ENCODE data around the gene CACNG8. TPM values are rescaled to one million over a fixed set of nuclear protein-coding genes. Genes with fewer than 3 reads are reported as not detected.

The CACNG8 gene
- total RNA-seq, 1 experiment from 2014 or later: 12.5 TPM

DNA sequence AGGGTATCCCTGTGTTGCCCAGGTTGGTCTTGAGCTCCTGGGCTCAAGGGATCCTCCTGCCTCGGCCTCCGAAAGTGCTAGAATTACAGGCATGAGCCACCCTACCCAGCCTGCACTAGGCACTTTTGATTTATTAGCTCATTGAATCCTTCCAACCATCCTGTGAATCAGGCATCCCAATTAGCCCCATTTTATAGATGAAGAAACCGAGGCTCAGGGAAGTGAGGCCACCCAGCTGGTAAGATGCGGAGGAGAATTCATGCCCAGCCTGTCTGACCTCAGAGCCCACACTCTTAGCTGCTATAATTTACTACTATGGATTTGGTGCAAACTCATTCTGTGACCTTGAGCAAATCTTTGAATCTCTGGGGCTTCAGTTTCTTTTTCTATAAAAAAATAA is 17.8 kb upstream of the CACNG8 start:
- H3K27me3 Mint-ChIP-seq (ENCODE audit: low read depth): no peaks in the 10 kb centered on the region
- ChIA-PET CTCF (interaction anchor here (1.0 to 5.2 kb wide), 5 partner anchors 33 to 152 kb away, joined by 3 to 43 read pairs (median 6); no protein-coding TSS in a partner anchor), POLR2A (interaction anchor here (0.5 kb wide), 1 partner anchor 933 kb away, joined by 3 read pairs; no protein-coding TSS in a partner anchor)
- peaks cover 7% of the 10 kb centered on the region; the same call in 1 of the 2 replicates for H3K36me3 Mint-ChIP-seq
- ATAC-seq (no peak), DNase-seq (ENCODE audit: low spot score) (no peak)
- peaks cover 39% of the 10 kb centered on the region for H3K4me1 Mint-ChIP-seq
- TF ChIP-seq, protein P1, sequence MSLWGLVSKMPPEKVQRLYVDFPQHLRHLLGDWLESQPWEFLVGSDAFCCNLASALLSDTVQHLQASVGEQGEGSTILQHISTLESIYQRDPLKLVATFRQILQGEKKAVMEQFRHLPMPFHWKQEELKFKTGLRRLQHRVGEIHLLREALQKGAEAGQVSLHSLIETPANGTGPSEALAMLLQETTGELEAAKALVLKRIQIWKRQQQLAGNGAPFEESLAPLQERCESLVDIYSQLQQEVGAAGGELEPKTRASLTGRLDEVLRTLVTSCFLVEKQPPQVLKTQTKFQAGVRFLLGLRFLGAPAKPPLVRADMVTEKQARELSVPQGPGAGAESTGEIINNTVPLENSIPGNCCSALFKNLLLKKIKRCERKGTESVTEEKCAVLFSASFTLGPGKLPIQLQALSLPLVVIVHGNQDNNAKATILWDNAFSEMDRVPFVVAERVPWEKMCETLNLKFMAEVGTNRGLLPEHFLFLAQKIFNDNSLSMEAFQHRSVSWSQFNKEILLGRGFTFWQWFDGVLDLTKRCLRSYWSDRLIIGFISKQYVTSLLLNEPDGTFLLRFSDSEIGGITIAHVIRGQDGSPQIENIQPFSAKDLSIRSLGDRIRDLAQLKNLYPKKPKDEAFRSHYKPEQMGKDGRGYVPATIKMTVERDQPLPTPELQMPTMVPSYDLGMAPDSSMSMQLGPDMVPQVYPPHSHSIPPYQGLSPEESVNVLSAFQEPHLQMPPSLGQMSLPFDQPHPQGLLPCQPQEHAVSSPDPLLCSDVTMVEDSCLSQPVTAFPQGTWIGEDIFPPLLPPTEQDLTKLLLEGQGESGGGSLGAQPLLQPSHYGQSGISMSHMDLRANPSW (CRISPR knock-in tag; conservative IDR thresholded peaks at IDR 0.05; ENCODE audit: low read depth): no peak
- TF ChIP-seq EMX1 (CRISPR knock-in tag; IDR thresholded peaks at IDR 0.05): 0 out of 2 replicates have a peak, but pooled peaks have one; percentile 9
- peak overlapping the region; percentile 36; the same call in 1 of the 2 replicates for H3K27ac Mint-ChIP-seq
- H3K9me3 Mint-ChIP-seq: no peaks in the 10 kb centered on the region
- peak overlapping the region; percentile 78 for H3K4me3 Mint-ChIP-seq

DNA sequence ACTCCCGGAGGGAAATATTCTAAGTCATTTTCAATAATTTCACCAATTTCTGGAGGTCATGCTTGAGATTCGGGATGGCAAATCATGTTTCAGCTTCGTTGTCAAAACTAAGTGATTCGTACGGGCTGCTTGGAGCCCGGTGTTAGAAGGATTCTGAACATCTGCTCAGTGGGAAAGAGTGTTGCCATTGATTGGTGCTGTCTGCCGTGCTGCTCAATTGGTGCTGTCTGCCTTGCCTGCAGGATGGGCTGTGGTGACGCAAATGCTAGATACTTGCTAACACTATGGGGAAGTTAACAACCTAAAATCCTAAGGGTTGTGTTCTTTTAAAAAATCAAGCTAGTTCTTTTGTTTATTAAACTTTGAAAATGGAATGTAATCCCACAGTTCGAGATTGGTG is 17.3 kb upstream of the CACNG8 start:
- ATAC-seq (peak; percentile 5), DNase-seq (ENCODE audit: low spot score) (peak; percentile 63)
- Mint-ChIP-seq H3K27ac (peak overlapping the region; percentile 85), H3K36me3 (peaks cover 2% of the 10 kb centered on the region; the same call in 1 of the 2 replicates), H3K27me3 (ENCODE audit: low read depth) (no peaks in the 10 kb centered on the region), H3K4me3 (peak overlapping the region; percentile 78), H3K9me3 (no peaks in the 10 kb centered on the region), H3K4me1 (peaks cover 39% of the 10 kb centered on the region)
- ChIA-PET CTCF (interaction anchor here (1.0 to 5.2 kb wide), 5 partner anchors 33 to 152 kb away, joined by 3 to 43 read pairs (median 6); no protein-coding TSS in a partner anchor), POLR2A (no interaction called here)
- TF ChIP-seq, protein P2, sequence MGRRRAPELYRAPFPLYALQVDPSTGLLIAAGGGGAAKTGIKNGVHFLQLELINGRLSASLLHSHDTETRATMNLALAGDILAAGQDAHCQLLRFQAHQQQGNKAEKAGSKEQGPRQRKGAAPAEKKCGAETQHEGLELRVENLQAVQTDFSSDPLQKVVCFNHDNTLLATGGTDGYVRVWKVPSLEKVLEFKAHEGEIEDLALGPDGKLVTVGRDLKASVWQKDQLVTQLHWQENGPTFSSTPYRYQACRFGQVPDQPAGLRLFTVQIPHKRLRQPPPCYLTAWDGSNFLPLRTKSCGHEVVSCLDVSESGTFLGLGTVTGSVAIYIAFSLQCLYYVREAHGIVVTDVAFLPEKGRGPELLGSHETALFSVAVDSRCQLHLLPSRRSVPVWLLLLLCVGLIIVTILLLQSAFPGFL (CRISPR knock-in tag; IDR thresholded peaks at IDR 0.05; ENCODE audit: borderline replicate concordance): no peak
- TF ChIP-seq SP1 (CRISPR knock-in tag; conservative IDR thresholded peaks at IDR 0.05): no peak
- peak; percentile 88 for TF ChIP-seq FOXK1 (CRISPR knock-in tag; IDR thresholded peaks at IDR 0.05)

DNA sequence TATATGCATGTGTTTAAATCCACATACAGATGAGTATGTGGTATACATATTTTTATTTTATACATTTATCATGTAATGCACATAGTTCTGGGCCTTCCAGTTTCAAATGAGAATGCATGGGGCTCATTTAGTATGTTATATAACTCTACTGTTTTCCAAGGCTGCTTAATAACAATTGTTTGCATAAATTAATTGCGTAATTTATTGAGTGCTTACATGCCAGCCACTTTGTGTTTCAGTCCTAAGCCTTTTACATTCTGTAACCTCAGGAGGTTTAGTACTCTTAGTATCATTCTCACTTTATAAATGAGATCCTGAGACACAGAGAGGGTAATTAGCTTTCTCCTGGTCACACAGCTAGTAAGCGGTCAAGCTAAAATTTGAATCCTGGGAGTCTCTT is 16.7 kb upstream of the CACNG8 start:
- Mint-ChIP-seq H3K4me3 (peak overlapping the region; percentile 78), H3K9me3 (no peaks in the 10 kb centered on the region), H3K4me1 (peaks cover 39% of the 10 kb centered on the region), H3K36me3 (no peaks in the 10 kb centered on the region), H3K27me3 (ENCODE audit: low read depth) (no peaks in the 10 kb centered on the region), H3K27ac (no peak overlapping the region)
- DNase-seq (ENCODE audit: low spot score): no peak
- POLR2A ChIA-PET: no interaction called here
- TF ChIP-seq, protein P3, sequence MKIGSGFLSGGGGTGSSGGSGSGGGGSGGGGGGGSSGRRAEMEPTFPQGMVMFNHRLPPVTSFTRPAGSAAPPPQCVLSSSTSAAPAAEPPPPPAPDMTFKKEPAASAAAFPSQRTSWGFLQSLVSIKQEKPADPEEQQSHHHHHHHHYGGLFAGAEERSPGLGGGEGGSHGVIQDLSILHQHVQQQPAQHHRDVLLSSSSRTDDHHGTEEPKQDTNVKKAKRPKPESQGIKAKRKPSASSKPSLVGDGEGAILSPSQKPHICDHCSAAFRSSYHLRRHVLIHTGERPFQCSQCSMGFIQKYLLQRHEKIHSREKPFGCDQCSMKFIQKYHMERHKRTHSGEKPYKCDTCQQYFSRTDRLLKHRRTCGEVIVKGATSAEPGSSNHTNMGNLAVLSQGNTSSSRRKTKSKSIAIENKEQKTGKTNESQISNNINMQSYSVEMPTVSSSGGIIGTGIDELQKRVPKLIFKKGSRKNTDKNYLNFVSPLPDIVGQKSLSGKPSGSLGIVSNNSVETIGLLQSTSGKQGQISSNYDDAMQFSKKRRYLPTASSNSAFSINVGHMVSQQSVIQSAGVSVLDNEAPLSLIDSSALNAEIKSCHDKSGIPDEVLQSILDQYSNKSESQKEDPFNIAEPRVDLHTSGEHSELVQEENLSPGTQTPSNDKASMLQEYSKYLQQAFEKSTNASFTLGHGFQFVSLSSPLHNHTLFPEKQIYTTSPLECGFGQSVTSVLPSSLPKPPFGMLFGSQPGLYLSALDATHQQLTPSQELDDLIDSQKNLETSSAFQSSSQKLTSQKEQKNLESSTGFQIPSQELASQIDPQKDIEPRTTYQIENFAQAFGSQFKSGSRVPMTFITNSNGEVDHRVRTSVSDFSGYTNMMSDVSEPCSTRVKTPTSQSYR (CRISPR knock-in tag; IDR thresholded peaks at IDR 0.05): no peak
- no peak for TF ChIP-seq ZNF263 (CRISPR knock-in tag; IDR thresholded peaks at IDR 0.05; ENCODE audit: low read depth)
- no peak for TF ChIP-seq OVOL2 (CRISPR knock-in tag; IDR thresholded peaks at IDR 0.05; ENCODE audit: borderline replicate concordance)
- TF ChIP-seq SMAD4 (CRISPR knock-in tag; IDR thresholded peaks at IDR 0.05): no peak
- no peak for TF ChIP-seq ZNF396 (CRISPR knock-in tag; IDR thresholded peaks at IDR 0.05; ENCODE audit: borderline replicate concordance)
- TF ChIP-seq TCF7 (CRISPR knock-in tag; IDR thresholded peaks at IDR 0.05; ENCODE audit: low read depth): no peak
- CTCF ChIA-PET: interaction anchor here (0.5 to 5.2 kb wide), 7 partner anchors 10 to 85 kb away, joined by 3 to 54 read pairs (median 15); no protein-coding TSS in a partner anchor
- ATAC-seq: no peak

DNA sequence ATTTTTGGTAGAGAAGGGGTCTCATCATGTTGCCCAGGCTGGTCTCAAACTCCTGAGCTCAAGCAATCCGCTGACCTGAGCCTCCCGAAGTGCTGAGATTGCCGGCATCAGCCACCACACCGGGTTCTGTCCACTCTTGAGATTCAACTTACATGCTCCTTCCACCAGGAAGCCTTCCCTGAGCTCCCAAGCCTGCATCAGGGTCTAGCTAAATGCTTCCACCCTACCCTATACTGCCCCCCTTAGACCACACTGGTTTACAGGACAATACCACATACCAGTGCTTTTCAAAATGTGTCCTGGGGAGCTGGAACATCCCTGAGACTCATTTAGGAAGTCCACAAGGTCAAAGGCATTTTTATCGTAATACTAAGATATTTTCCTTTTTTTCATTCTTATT is 15.1 kb upstream of the CACNG8 start:
- Mint-ChIP-seq H3K4me1 (peaks cover 42% of the 10 kb centered on the region), H3K4me3 (no peak overlapping the region), H3K27ac (no peak overlapping the region; the same call in 1 of the 2 replicates), H3K9me3 (no peaks in the 10 kb centered on the region), H3K27me3 (ENCODE audit: low read depth) (no peaks in the 10 kb centered on the region), H3K36me3 (no peaks in the 10 kb centered on the region)
- CTCF ChIA-PET: interaction anchor here (0.5 to 5.2 kb wide), 57 partner anchors 9 to 347 kb away, joined by 3 to 54 read pairs (median 6); partner anchors contain the start of genes CACNG6, CACNG7, MYADM and PRKCG
- ATAC-seq (peak; percentile 83), DNase-seq (ENCODE audit: low spot score) (no peak)
- POLR2A ChIA-PET: interaction anchor here (0.8 to 2.8 kb wide), 9 partner anchors 20 to 117 kb away, joined by 3 to 16 read pairs (median 3); partner anchors contain the start of gene MYADM
- TF ChIP-seq ZBTB21 (CRISPR knock-in tag; IDR thresholded peaks at IDR 0.05; ENCODE audit: borderline replicate concordance) (no peak), SOX15 (CRISPR knock-in tag; IDR thresholded peaks at IDR 0.05) (no peak), NR1H2 (CRISPR knock-in tag; IDR thresholded peaks at IDR 0.05) (no peak), PRRX2 (CRISPR knock-in tag; IDR thresholded peaks at IDR 0.05) (no peak), ZNF416 (CRISPR knock-in tag; IDR thresholded peaks at IDR 0.05) (no peak), EMX1 (CRISPR knock-in tag; IDR thresholded peaks at IDR 0.05) (no peak)
- TF ChIP-seq, protein P4, sequence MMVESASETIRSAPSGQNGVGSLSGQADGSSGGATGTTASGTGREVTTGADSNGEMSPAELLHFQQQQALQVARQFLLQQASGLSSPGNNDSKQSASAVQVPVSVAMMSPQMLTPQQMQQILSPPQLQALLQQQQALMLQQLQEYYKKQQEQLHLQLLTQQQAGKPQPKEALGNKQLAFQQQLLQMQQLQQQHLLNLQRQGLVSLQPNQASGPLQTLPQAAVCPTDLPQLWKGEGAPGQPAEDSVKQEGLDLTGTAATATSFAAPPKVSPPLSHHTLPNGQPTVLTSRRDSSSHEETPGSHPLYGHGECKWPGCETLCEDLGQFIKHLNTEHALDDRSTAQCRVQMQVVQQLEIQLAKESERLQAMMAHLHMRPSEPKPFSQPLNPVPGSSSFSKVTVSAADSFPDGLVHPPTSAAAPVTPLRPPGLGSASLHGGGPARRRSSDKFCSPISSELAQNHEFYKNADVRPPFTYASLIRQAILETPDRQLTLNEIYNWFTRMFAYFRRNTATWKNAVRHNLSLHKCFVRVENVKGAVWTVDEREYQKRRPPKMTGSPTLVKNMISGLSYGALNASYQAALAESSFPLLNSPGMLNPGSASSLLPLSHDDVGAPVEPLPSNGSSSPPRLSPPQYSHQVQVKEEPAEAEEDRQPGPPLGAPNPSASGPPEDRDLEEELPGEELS (CRISPR knock-in tag; IDR thresholded peaks at IDR 0.05): no peak
- TF ChIP-seq, protein P5, sequence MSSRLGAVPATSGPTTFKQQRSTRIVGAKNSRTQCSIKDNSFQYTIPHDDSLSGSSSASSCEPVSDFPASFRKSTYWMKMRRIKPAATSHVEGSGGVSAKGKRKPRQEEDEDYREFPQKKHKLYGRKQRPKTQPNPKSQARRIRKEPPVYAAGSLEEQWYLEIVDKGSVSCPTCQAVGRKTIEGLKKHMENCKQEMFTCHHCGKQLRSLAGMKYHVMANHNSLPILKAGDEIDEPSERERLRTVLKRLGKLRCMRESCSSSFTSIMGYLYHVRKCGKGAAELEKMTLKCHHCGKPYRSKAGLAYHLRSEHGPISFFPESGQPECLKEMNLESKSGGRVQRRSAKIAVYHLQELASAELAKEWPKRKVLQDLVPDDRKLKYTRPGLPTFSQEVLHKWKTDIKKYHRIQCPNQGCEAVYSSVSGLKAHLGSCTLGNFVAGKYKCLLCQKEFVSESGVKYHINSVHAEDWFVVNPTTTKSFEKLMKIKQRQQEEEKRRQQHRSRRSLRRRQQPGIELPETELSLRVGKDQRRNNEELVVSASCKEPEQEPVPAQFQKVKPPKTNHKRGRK (CRISPR knock-in tag; IDR thresholded peaks at IDR 0.05; ENCODE audit: borderline replicate concordance): no peak

All from WTC11 (cell line).